ENCODE data around the gene MMP8. TPM values are rescaled to one million over a fixed set of nuclear protein-coding genes. Genes with fewer than 3 reads are reported as not detected.
A peak's percentile ranks its signal among the peaks of the same experiment; 100 is the strongest.

MMP8 gene
- total RNA-seq, 1 experiment from 2014 or later: not detected

DNA sequence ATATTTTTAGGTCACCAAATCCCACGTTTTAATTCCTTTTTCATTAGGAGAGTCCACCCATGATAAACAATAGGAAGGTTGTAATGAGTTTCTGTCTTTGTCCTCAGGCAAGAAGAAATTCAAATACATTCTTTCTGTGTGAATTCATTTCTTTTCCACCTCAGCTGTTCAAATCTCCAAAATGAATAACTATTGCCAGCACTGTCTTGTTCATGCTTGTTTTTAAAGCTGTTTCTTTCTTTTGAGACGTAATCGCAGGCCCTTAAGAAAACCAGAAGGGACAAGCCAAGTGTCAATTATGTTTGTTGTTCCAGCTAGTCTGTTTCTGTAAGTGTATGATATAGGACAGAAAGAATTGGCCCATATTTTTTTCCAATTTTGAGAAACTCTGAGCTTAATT, 39.4 kb downstream of the MMP8 start:
- Histone ChIP-seq H3K27ac (ENCODE audit: low read length) (no peak overlapping the region), H3K4me2 (ENCODE audit: low read depth, low read length, poor library complexity, severe bottlenecking) (no peak overlapping the region), H3K36me3 (ENCODE audit: insufficient read depth, low read length) (no peaks in the 10 kb centered on the region), H3K4me1 (ENCODE audit: low read length) (no peaks in the 10 kb centered on the region), H2AFZ (ENCODE audit: low read length) (no peak overlapping the region), H3K79me2 (ENCODE audit: low read length) (no peaks in the 10 kb centered on the region), H3K9me2 (replicated peaks; ENCODE audit: insufficient read depth, low read length) (no peaks in the 10 kb centered on the region), H3K4me3 (ENCODE audit: low read length) (no peak overlapping the region), H3K9ac (ENCODE audit: low read length) (no peak overlapping the region), H4K20me1 (ENCODE audit: insufficient read depth, low read depth, low read length) (no peaks in the 10 kb centered on the region), H3K9me3 (ENCODE audit: low read length) (no peaks in the 10 kb centered on the region), H3K27me3 (ENCODE audit: low read length) (no peaks in the 10 kb centered on the region)
- DNase-seq: no peak

DNA sequence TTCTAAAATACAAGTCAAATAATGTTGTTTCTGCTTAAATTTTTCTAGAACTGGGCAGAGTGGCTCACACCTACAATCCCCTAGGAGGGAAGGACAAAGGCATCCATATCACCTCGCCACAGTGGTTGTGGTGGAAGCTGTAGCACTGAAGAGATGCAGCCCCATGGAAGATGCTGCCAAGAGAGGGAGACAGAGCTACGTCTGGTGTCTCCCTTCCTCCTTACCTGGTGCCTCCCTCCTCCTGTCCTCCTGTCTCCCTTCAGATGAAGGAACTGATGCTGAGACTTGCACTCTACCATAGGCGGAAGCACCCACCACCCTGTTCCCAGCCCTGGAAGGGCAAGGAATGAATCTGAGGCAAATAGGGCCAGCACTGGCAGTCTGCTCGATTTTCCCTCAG, 41.5 kb downstream of the MMP8 start:
- Histone ChIP-seq H3K4me2 (ENCODE audit: low read depth, low read length, poor library complexity, severe bottlenecking) (no peak overlapping the region), H3K9ac (ENCODE audit: low read length) (no peak overlapping the region), H4K20me1 (ENCODE audit: insufficient read depth, low read depth, low read length) (no peaks in the 10 kb centered on the region), H3K79me2 (ENCODE audit: low read length) (no peaks in the 10 kb centered on the region), H3K27me3 (ENCODE audit: low read length) (no peaks in the 10 kb centered on the region), H3K4me3 (ENCODE audit: low read length) (no peak overlapping the region), H3K9me2 (replicated peaks; ENCODE audit: insufficient read depth, low read length) (no peaks in the 10 kb centered on the region), H3K36me3 (ENCODE audit: insufficient read depth, low read length) (no peaks in the 10 kb centered on the region), H2AFZ (ENCODE audit: low read length) (no peak overlapping the region), H3K27ac (ENCODE audit: low read length) (no peak overlapping the region), H3K9me3 (ENCODE audit: low read length) (no peaks in the 10 kb centered on the region), H3K4me1 (ENCODE audit: low read length) (no peaks in the 10 kb centered on the region)
- DNase-seq: peak; percentile 55

DNA sequence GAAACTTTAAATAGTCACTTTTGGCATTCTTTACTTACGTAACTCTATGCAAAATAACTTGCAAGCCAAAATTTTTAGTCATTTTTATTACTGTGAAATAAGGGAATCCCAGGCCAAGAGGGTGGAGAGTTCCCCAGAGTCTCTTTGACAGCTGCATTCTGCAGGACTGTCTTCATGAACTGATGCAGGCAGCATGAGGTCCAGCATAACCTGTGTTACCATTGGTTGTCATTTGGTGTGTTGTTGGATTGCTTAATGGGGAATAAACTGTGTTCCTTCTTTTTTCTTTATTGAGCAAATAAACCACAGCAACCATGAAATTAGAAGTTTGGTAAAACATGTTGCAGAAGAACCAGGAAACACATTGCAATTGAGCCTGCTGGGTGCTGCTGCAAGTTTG, 43.8 kb downstream of the MMP8 start:
- H2AFZ ChIP-seq (ENCODE audit: low read length): no peak overlapping the region
- no peak overlapping the region for H3K4me3 ChIP-seq (ENCODE audit: low read length)
- H3K9me2 ChIP-seq (replicated peaks; ENCODE audit: insufficient read depth, low read length): no peaks in the 10 kb centered on the region
- no peak overlapping the region for H3K4me2 ChIP-seq (ENCODE audit: low read depth, low read length, poor library complexity, severe bottlenecking)
- no peaks in the 10 kb centered on the region for H3K36me3 ChIP-seq (ENCODE audit: insufficient read depth, low read length)
- H4K20me1 ChIP-seq (ENCODE audit: insufficient read depth, low read depth, low read length): no peaks in the 10 kb centered on the region
- no peak overlapping the region for H3K9ac ChIP-seq (ENCODE audit: low read length)
- DNase-seq: no peak
- no peaks in the 10 kb centered on the region for H3K79me2 ChIP-seq (ENCODE audit: low read length)
- no peaks in the 10 kb centered on the region for H3K9me3 ChIP-seq (ENCODE audit: low read length)
- no peaks in the 10 kb centered on the region for H3K4me1 ChIP-seq (ENCODE audit: low read length)
- no peaks in the 10 kb centered on the region for H3K27me3 ChIP-seq (ENCODE audit: low read length)
- H3K27ac ChIP-seq (ENCODE audit: low read length): no peak overlapping the region

DNA sequence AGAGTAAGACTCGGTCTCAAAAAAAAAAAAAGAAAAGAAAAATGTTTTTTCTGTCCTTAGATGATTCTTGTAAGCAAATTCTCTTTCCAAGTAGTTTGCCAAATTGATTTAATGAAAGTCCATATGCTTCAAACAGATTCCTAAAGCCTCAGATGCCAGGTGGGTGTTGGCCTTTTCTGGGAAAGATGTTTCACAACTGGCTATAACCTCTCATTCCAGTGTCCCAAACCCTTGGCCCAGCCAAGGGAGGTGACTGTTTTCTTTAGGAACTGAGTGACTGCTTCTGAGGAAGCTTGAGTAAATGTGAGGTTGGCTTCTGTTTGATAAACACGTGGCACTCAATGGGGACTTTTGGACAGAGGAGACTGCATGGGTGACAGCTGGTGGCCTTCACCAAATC, 46.7 kb downstream of the MMP8 start:
- Histone ChIP-seq H3K4me2 (ENCODE audit: low read depth, low read length, poor library complexity, severe bottlenecking) (no peak overlapping the region), H4K20me1 (ENCODE audit: insufficient read depth, low read depth, low read length) (no peaks in the 10 kb centered on the region), H3K9me3 (ENCODE audit: low read length) (no peaks in the 10 kb centered on the region), H3K9ac (ENCODE audit: low read length) (no peak overlapping the region), H3K27me3 (ENCODE audit: low read length) (no peaks in the 10 kb centered on the region), H3K9me2 (replicated peaks; ENCODE audit: insufficient read depth, low read length) (no peaks in the 10 kb centered on the region), H3K4me1 (ENCODE audit: low read length) (no peaks in the 10 kb centered on the region), H3K27ac (ENCODE audit: low read length) (no peak overlapping the region), H2AFZ (ENCODE audit: low read length) (no peak overlapping the region), H3K36me3 (ENCODE audit: insufficient read depth, low read length) (no peaks in the 10 kb centered on the region), H3K79me2 (ENCODE audit: low read length) (no peaks in the 10 kb centered on the region), H3K4me3 (ENCODE audit: low read length) (no peak overlapping the region)
- DNase-seq: no peak

DNA sequence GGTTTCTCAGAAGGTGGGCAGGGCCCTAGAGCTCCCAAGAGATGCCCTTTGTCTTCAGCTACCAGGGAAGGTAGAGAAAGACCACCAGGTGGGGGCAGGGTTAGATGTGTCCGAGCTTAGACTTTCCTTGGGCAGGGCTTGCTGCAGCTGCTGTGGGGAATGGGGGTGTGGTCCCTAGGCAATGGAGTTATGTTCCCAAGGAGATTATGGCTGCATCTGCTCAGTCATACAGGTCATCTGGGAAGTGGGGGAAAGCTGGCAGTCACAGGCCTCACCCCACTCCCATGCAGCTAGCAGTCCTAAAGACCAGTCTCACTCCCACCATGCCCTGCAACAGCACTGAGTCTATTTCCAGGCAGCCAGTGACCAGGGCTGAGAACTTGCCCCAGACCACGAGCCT, 48.7 kb downstream of the MMP8 start:
- no peaks in the 10 kb centered on the region for H3K4me1 ChIP-seq (ENCODE audit: low read length)
- H3K4me3 ChIP-seq (ENCODE audit: low read length): no peak overlapping the region
- H3K4me2 ChIP-seq (ENCODE audit: low read depth, low read length, poor library complexity, severe bottlenecking): no peak overlapping the region
- no peaks in the 10 kb centered on the region for H3K36me3 ChIP-seq (ENCODE audit: insufficient read depth, low read length)
- DNase-seq: no peak
- no peaks in the 10 kb centered on the region for H4K20me1 ChIP-seq (ENCODE audit: insufficient read depth, low read depth, low read length)
- H3K27me3 ChIP-seq (ENCODE audit: low read length): no peaks in the 10 kb centered on the region
- H3K9me3 ChIP-seq (ENCODE audit: low read length): no peaks in the 10 kb centered on the region
- H3K9ac ChIP-seq (ENCODE audit: low read length): no peak overlapping the region
- no peaks in the 10 kb centered on the region for H3K9me2 ChIP-seq (replicated peaks; ENCODE audit: insufficient read depth, low read length)
- no peaks in the 10 kb centered on the region for H3K79me2 ChIP-seq (ENCODE audit: low read length)
- no peak overlapping the region for H2AFZ ChIP-seq (ENCODE audit: low read length)
- H3K27ac ChIP-seq (ENCODE audit: low read length): no peak overlapping the region

DNA sequence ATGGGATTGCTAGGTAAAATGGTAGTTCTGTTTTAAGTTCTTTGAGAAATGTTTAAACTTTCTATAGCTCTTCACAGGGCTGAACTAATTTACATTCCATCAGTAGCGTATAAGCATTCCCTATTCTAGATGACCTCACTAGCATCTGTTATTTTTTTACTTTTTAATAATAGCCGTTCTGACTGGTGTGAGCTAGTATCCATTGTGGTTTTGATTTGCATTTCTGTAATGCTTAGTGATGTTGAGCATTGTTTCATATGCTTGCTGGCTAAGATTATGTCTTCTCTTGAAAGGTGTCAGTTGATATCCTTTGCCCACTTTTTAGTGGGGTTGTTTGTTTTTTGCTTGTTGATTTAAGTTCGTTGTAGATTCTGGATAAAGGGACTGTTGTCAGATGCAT, 55.1 kb downstream of the MMP8 start:
- H3K9me3 ChIP-seq (ENCODE audit: low read length): no peaks in the 10 kb centered on the region
- no peak overlapping the region for H3K4me2 ChIP-seq (ENCODE audit: low read depth, low read length, poor library complexity, severe bottlenecking)
- H3K4me1 ChIP-seq (ENCODE audit: low read length): no peaks in the 10 kb centered on the region
- no peak overlapping the region for H3K27ac ChIP-seq (ENCODE audit: low read length)
- H3K27me3 ChIP-seq (ENCODE audit: low read length): no peaks in the 10 kb centered on the region
- no peaks in the 10 kb centered on the region for H3K36me3 ChIP-seq (ENCODE audit: insufficient read depth, low read length)
- H3K4me3 ChIP-seq (ENCODE audit: low read length): no peak overlapping the region
- no peak for DNase-seq
- H3K79me2 ChIP-seq (ENCODE audit: low read length): no peaks in the 10 kb centered on the region
- no peaks in the 10 kb centered on the region for H3K9me2 ChIP-seq (replicated peaks; ENCODE audit: insufficient read depth, low read length)
- H4K20me1 ChIP-seq (ENCODE audit: insufficient read depth, low read depth, low read length): no peaks in the 10 kb centered on the region
- no peak overlapping the region for H2AFZ ChIP-seq (ENCODE audit: low read length)
- no peak overlapping the region for H3K9ac ChIP-seq (ENCODE audit: low read length)

DNA sequence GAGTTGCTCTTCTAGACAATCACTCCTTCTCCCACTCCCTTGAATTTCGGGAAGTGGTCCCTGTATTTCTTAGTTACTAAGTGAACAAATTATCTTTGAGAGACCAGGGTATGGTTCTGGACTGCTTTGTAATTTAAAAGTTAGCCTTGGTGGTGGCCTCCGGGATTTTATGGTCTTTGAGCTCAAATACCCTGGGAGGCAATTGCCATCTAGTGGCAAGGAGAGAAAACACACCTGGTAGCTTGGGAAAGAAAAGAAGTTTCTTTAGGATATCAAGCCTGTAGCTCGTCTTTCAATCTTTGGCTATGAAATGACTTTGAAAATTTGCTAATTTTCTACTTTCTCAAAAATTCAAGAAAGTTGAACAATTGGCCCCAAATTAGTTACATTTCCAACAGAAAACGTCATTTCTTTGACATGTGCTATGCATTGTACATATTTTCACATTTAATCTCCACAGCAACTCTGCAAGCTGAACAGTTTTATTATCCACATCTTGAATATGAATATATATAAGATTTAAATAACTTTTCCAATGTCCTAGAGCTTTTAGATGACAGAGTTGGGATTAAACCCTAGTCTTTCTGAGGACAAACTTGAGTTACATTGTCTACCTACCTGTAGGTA, 58.3 kb downstream of the MMP8 start:
- no peaks in the 10 kb centered on the region for H3K27me3 ChIP-seq (ENCODE audit: low read length)
- H3K9me2 ChIP-seq (replicated peaks; ENCODE audit: insufficient read depth, low read length): no peaks in the 10 kb centered on the region
- peak; percentile 88 for DNase-seq
- no peaks in the 10 kb centered on the region for H3K9me3 ChIP-seq (ENCODE audit: low read length)
- H3K4me1 ChIP-seq (ENCODE audit: low read length): no peaks in the 10 kb centered on the region
- H3K36me3 ChIP-seq (ENCODE audit: insufficient read depth, low read length): no peaks in the 10 kb centered on the region
- H3K27ac ChIP-seq (ENCODE audit: low read length): no peak overlapping the region
- H4K20me1 ChIP-seq (ENCODE audit: insufficient read depth, low read depth, low read length): no peaks in the 10 kb centered on the region
- no peaks in the 10 kb centered on the region for H3K79me2 ChIP-seq (ENCODE audit: low read length)
- H3K4me2 ChIP-seq (ENCODE audit: low read depth, low read length, poor library complexity, severe bottlenecking): no peak overlapping the region
- H3K9ac ChIP-seq (ENCODE audit: low read length): no peak overlapping the region
- H3K4me3 ChIP-seq (ENCODE audit: low read length): no peak overlapping the region
- H2AFZ ChIP-seq (ENCODE audit: low read length): no peak overlapping the region

DNA sequence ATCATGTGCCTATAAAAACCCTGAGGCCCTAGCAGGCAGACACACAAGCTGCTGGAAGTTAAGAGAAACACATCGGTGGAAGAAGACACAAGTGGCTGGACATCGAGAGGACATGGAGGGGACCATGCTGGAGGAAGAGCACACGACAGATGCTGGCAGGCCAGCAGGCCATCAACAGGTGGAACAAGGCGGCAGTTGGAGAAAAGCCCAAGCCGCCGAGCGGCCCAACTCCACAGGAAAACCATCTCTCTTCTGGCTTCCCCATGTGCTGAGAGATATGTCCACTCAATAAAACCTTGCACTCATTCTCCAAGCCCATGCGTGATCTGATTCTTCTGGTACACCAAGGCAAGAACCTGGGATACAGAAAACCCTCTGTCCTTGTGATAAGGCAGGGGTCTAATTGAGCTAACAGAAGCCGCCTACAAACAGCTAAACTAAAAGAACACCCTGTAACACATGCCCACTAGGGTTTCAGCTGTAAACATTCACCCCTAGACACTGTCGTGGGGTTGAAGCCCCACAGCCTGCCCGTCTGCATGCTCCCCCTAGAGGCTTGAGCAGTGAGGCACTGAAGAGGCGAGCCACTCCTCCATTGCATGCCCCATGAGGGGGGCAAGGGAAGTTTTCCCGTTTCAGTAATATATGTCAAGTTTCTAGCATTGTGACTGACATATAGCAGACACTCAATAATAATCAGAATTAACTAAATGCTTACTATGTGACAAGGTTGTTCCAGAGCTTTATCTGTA, 60.6 kb downstream of the MMP8 start:
- no peak overlapping the region for H3K27ac ChIP-seq (ENCODE audit: low read length)
- no peaks in the 10 kb centered on the region for H3K9me2 ChIP-seq (replicated peaks; ENCODE audit: insufficient read depth, low read length)
- H3K4me3 ChIP-seq (ENCODE audit: low read length): no peak overlapping the region
- no peaks in the 10 kb centered on the region for H3K79me2 ChIP-seq (ENCODE audit: low read length)
- H3K9me3 ChIP-seq (ENCODE audit: low read length): no peaks in the 10 kb centered on the region
- H3K4me1 ChIP-seq (ENCODE audit: low read length): no peaks in the 10 kb centered on the region
- no peak overlapping the region for H2AFZ ChIP-seq (ENCODE audit: low read length)
- no peak overlapping the region for H3K4me2 ChIP-seq (ENCODE audit: low read depth, low read length, poor library complexity, severe bottlenecking)
- DNase-seq: peak; percentile 82
- H3K27me3 ChIP-seq (ENCODE audit: low read length): no peaks in the 10 kb centered on the region
- H3K9ac ChIP-seq (ENCODE audit: low read length): no peak overlapping the region
- H3K36me3 ChIP-seq (ENCODE audit: insufficient read depth, low read length): no peaks in the 10 kb centered on the region
- no peaks in the 10 kb centered on the region for H4K20me1 ChIP-seq (ENCODE audit: insufficient read depth, low read depth, low read length)
